LNCaP clone FGC (cell line): ENCODE results near the gene MZB1.
A peak's percentile ranks its signal among the peaks of the same experiment; 100 is the strongest.

ENCODE experiments used
- DNase-seq: peaks from one replicate; pipeline ENCODE4 v3.0.0-alpha.2; 2011; ENCODE audit warnings: low read depth
- H3K4me3 ChIP-seq: 2 replicates; pipeline ENCODE4 v1.5.1; 2011; ENCODE audit warnings: mild to moderate bottlenecking, low read depth, low read length, control low read depth
- TF ChIP-seq, protein P1 (sequence below): IDR thresholded peaks from 2 replicates; pipeline ENCODE4 v1.5.1; 2012; ENCODE audit warnings: mild to moderate bottlenecking; ENCODE audit not compliant: control insufficient read depth, insufficient read depth; ENCODE audit errors: extremely low read depth

The MZB1 gene

DNA sequence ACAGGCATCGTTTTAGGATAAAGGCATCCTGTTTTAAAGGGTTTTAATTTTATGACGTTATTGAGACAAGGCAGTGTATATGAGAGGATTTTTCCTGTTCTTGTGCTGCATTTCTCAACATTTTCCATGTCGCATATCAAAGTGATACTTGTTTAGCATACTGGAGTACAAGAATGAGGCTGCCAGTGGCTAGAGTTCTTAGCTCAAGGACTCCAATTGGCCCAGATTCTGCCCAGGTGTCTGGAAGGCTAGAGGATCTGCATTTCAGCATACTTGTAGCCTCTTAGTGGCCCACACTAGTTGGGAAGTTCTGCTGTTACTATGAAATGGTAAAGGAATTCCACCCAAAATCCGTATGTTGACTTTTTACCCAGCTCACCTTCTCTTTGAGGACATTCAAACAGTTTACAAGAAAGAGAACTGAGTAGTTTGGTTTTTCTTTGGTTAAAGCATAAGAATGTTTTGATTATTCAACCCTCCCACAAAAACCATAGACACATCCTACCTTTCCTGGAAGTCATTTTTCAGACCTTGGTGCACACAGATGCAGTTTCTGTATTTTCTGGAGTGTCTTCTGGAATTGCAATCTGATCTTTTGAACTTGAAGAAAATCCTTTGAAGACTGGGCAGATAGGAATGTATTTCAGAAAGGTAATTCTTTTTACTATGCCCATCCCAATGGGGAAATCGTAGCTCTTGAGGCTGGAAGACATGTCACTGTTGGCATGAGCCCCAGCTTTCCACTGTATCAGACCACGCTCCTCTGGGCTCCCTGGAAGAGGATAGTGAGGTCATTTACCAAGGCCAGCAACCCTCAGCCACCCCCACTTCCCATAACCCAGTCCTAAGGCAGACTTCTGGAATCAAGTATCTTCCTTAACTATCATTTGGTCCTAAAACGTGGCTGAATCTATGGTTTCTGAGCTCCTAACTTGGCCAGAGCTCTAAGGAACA, 18.0 kb downstream of the MZB1 start:
- no peak overlapping the region for H3K4me3 ChIP-seq
- no peak for DNase-seq
- TF ChIP-seq, protein P1, sequence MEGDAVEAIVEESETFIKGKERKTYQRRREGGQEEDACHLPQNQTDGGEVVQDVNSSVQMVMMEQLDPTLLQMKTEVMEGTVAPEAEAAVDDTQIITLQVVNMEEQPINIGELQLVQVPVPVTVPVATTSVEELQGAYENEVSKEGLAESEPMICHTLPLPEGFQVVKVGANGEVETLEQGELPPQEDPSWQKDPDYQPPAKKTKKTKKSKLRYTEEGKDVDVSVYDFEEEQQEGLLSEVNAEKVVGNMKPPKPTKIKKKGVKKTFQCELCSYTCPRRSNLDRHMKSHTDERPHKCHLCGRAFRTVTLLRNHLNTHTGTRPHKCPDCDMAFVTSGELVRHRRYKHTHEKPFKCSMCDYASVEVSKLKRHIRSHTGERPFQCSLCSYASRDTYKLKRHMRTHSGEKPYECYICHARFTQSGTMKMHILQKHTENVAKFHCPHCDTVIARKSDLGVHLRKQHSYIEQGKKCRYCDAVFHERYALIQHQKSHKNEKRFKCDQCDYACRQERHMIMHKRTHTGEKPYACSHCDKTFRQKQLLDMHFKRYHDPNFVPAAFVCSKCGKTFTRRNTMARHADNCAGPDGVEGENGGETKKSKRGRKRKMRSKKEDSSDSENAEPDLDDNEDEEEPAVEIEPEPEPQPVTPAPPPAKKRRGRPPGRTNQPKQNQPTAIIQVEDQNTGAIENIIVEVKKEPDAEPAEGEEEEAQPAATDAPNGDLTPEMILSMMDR = no peak

DNA sequence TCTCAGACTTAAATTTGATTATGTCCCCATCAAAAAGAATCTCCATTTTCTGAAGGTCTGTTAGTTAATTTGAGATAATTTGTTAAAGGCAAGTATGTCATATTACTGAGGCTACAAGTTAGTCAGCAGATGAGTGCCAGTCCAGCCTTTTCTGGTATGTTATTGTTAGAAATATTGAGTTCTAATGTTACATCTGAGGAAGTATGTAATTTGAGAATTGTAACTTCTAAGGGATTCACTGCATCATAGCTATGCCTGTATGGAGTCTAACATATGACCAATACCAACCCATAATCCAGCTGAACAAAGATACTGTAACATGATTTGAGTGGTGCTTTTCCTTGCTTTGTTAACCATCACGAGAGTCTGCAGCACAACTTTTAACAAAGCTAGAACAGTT, 20.5 kb downstream of the MZB1 start:
- no peak for DNase-seq
- TF ChIP-seq, protein P1 = no peak
- H3K4me3 ChIP-seq = no peak overlapping the region

DNA sequence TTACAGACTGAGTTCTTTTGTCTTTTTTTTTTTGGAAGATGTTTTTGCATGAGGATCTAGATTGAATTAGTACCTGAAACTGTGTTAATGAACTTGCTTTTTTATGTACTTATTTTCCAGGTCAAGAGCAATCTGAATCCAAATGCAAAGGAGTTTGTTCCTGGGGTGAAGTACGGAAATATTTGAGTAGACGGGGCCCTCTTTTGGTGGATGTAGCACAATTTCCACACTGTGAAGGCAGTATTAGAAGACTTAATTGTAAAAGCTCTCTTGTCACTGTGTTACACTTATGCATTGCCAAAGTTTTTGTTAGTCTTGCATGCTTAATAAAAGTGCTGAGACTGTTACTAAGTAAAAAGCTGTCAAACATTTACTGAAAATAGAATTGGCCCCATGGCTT, 21.1 kb downstream of the MZB1 start:
- no peak for DNase-seq
- no peak overlapping the region for H3K4me3 ChIP-seq
- TF ChIP-seq, protein P1 = 0 out of 2 replicates have a peak, but pooled peaks have one; percentile 13

DNA sequence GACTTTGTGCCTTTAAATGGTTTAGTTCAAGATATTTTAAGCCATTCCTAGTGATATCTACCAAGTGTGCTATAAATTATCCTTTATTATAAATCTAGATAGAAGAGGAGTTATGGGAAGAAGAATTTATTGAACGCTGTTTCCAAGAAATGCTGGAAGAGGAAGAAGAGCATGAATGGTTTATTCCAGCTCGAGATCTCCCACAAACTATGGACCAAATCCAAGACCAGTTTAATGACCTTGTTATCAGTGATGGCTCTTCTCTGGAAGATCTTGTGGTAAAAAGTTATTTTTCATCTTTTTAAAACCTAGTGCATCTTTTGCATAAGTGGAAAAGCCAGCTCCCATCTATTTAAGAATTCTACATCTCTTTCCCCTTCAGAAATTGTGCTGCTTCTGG, 25.2 kb downstream of the MZB1 start:
- no peak overlapping the region for H3K4me3 ChIP-seq
- no peak for DNase-seq
- TF ChIP-seq, protein P1 = no peak

DNA sequence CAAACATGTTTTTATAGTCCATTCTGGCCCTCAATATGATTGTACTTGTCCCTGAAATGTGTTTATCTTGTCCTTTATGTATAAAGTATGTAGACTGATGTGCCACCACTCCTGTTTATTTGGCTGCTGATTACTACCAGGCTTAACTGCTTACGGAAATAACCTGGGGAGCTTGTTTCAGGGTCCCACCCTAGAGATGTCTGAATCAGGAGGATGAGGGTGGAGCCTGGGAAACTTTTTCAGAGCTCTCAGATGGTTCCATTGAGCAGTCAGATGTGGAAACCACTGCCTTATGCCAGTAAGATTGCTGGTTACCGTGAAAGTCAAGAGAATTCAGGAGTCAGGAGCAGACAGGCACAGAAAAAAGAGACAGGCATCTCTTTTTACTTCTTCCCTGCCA, 25.8 kb downstream of the MZB1 start:
- no peak for DNase-seq
- TF ChIP-seq, protein P1 = no peak
- H3K4me3 ChIP-seq = no peak overlapping the region

DNA sequence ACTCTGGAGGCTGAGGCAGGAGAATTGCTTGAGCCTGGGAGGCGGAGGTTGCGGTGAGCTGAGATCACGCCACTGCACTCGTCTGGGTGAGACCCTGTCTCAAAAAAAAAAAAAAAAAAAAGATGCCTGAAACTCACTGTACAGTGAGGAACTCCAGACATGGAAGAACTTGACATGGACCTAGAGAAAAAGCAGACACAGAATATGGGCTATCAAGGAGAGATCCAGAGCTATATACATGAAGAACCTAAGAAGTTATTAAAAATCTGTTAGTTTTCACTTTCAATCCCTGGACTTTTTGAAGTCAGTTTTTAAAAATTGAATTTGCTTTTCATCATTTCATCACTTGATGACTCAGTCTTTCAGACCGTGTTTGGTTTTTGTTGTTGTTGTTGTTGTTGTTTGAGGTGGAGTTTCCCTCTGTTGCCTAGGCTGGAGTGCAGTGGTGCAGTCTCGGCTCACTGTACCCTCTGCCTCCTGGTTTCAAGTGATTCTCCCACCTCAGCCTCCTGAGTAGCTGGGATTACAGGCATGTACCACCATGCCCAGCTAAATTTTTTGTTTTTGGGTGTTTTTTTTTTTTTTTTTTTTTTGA, 27.8 kb downstream of the MZB1 start:
- TF ChIP-seq, protein P1 = no peak
- DNase-seq = no peak
- no peak overlapping the region for H3K4me3 ChIP-seq
